GM19328 (cell line): ENCODE measurements around the gene NUDT1.

ENCODE experiments used
- ATAC-seq: cut with Tn5 transposase; IDR thresholded peaks from one replicate; pipeline ENCODE4 v1.9.1; 2021; ENCODE audit warnings: mild to moderate bottlenecking, moderate library complexity; ENCODE audit not compliant: unreplicated experiment

NUDT1 gene

DNA sequence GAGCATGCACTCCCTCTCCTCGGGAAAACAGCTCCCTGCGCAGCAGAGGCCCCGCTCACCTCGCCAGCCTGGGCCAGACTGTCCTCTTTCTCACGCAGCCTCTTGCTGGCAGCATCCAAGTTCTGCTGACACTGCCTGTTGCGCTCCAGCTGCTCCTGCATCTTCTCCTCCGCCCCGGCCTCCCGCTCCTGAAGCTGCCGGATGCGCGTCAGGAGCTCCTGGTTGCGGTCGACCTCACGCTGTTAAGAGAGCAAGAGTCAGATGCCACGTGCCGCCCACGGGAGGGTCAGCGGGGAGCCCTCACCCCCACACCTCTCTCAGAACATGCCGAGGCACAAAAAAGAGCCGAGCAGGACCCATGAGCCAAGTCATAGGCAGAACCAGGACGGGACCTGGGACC is 19.5 kb upstream of the NUDT1 start:
- ATAC-seq: no peak

DNA sequence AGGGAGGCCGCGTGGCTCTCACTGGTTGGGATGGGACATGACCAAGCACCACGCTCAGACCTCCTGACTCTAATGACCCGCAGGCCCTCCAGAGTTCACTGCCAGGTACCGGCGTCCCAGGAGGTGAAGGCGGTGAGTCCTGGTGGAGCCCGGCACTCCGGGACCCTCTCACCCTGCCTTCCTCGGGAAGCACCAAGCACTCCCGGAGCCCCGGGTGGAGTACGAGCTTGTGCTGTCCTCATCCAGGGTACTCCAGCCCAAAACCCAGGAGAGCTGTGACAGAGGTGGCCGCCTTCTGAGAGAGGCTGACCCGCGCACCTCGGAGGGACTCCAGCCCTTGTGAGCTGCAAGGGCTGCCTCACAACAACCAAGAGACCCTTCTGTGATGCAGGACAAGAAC is 18.7 kb upstream of the NUDT1 start:
- ATAC-seq: no peak

DNA sequence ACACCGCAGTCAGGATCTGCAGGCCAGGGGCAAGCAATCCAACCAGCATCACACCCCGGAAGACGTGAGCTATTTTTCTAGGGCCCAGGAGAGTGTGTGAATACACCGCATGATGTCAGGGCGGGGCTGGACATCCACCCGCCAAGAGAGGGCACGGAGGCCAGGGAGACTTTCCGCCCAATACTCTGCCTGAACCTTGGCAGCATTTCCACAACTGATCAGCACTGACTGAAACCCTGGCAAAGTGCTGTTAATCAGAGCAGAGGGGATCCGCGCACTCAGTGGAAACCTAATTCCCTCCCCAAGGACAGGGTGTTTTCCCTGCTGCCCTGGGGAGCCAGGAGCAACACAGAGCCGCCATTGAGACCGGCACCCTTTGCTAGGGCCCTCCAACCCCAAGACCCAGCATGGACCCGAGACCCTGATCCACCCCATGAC is 17.5 kb upstream of the NUDT1 start:
- no peak for ATAC-seq

DNA sequence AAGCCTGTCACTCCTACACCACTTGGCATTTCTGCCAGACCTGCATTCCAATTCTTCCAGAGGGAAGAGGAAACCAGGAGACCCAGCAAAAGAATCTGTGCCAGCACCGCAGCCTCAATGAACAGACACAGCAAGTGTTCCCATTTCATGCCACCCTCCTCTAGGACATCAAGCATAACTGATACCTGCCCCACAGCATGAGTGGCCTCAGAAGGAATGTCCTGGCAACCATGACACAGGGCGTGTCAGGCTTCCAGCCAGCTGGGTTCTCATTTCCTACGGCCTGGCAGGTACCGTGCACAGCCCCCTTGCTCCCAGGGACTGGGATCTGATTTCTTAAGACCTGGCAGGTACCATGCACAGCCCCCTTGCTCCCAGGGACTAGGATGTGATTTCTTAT is 17.1 kb upstream of the NUDT1 start:
- ATAC-seq: no peak

DNA sequence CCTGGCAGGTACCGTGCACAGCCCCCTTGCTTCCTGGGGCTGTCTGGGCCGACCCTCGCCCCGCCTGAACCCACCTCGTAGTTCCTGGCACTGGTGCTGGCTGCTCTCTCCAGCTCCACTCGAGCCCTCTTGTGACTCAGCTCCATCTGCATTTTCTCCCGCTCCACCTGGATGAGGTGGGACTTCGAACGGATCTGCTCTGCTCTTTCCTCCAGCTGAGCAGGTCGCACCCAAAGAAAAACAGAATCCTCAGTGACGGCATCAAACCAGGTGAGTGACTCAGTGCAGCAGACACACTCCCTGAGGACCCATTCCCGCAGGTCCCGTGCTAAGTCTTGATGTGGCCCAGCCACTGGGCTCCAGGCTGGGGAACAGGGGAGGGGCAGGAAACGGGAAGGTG is 16.7 kb upstream of the NUDT1 start:
- ATAC-seq: no peak

DNA sequence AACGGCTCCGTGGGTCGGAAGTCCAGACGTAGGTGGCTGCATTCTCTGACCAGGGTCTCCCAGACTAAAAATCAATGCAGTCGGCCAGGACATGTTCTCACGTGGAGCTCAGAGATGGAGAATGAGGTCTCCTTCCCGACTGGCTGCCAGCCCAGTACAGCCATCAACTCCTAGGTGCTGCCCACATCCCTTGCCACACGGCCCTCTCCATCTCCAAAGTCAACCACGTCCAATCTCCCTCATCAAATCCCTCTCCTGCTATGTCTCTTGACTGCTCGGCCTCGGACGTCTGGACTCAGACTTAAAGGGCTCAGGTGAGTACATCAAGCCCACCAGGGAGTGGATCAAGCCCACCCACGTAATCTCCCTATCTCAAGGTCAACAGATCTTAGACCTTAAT is 16.2 kb upstream of the NUDT1 start:
- ATAC-seq: no peak

DNA sequence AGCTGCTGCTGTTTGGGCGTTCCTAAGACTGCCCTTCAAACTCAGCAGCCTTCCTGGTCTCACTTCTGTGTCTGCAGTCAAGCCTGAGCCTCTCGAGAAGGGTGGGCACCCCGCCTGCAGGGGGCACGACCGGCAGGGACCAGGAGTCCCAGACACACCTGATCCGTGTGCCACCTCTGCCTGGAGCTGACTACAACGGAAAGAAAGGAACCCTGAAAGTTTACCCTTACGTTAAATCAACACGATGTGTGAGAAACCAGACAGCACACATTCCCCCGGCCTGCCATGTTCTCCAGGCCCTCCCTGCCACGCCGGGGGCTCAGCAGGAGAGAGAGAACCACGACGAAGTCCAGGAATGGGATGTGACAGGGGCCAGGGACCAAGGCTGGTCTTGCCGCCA is 14.3 kb upstream of the NUDT1 start:
- ATAC-seq: no peak

DNA sequence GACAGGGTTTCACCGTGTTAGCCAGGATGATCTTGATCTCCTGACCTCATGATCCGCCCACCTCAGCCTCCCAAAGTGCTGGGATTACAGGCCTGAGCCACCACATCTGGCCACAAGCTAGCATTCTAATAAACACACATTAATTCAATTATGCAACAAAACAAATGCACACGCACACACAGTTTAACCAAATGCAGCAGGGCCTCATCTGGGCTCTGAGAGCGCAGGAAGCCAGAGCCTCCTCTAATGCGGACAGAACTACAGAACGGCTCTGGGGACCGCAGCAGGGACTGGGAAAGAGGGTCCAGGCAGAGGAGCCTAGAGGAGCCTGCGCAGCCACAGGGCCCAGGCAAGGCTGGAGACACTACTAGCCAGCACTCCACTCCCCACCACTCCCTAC is 13.1 kb upstream of the NUDT1 start:
- ATAC-seq: no peak

- no peak for ATAC-seq
Observed at GRCh38 chr7:2229467-2229866, 12.6 kb upstream of the NUDT1 start.

DNA sequence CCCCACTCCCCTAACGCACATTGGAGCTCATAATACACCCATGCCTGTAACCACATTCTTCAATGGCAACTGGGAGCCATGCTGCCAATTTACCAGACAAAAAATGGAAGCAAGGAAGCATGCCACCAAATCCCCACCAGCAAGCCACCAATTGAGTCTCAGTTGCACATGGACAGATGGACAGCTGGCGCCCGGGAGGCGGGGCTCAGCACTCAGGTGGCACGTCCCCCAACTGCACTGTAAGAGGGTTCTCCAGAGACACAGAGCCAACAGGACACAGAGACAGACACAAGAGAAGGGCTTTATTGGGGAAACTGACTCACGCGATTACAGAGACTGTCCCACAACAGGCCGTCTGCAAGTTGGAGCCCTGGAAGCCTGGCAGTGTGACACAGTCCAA is 11.8 kb upstream of the NUDT1 start:
- no peak for ATAC-seq

- no peak for ATAC-seq
Observed at GRCh38 chr7:2230882-2231281, 11.1 kb upstream of the NUDT1 start.

- peak; percentile 36 for ATAC-seq
Observed at GRCh38 chr7:2231992-2232765, 9.8 kb upstream of the NUDT1 start.

DNA sequence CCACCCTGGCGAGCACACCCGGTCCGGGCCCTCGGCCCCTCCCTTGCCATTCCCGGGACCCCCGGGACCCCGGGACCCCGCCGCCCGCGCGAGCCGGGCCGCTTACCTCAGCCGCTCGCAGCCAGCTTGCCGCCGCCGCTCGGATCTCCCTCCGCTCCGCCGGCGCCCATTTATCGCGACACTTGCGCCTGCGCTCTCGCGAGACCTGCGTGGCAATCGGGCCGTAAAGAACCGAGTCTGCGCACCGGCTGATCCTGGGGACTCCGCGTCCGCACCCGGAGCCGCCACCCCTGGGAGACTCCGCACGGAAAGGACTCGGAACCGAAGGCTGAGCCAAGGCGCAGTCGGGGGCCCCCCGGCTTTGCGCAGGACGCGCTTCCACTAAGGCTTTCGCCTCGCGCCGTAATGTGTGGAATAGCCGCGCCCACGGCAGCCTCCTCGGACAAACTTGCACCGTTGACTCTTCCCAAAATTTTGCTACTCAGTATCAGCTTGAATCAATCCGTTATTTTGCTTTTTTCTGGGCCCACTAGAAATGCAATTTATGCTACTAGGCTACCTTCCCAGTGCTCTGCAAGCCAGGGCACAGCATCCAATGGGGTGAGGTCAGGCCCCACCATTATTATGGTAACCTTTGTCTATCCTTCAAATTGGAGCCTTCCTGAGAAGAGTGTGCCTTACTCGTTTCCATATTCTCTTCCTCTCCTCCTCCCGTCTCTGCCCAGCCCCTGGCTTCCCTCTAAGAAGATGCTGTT is 9.1 kb upstream of the NUDT1 start, which contains the start of gene MAD1L1:
Gene MAD1L1, minus strand, starts transcription at position 180 of the 755 bp plus-strand sequence. CDS start 2,812 bp downstream, outside the sequence.
- peak; percentile 51 for ATAC-seq

DNA sequence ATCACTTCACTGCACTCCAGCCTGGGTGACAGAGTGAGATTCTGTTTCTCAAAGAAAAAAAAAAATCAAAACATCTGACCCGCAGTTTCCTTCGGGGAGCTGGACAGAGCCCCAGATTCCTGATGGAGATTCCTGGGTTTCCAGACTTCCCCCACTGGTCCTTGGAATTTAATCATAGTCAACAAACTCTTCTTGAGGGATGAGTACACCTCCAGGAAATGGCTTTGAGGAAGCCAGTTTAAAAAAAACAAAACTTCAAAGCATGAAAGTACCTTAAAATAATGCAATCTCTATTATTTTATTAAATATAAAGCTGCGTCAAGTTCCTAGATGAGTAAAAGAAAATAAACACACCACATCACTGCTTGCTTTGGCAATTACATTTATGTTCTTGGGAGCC is 8.1 kb upstream of the NUDT1 start:
- ATAC-seq: no peak

DNA sequence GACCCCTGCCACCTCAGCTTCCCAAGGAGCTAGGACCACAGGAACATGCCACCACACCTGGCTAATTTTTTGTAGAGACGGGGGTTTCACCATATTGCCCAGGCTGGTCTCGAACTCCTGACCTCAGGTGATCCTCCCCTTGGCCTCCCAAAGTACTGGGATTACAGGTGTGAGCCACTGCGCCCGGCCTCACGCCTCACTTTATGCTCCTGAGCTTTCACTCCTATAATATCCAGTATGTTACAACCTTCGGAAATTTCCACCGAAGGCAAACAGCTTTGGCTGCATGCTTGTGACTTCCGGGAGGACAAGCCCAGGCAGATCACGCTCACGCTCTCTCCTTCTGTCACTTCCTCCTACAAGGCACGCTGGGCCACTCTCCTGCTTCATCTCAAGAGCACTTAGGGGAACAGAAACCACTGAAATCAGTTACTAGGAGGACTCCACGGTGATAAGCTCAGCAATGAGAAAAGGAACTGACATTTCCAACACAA is 4.9 kb upstream of the NUDT1 start:
- ATAC-seq: peak; percentile 51

DNA sequence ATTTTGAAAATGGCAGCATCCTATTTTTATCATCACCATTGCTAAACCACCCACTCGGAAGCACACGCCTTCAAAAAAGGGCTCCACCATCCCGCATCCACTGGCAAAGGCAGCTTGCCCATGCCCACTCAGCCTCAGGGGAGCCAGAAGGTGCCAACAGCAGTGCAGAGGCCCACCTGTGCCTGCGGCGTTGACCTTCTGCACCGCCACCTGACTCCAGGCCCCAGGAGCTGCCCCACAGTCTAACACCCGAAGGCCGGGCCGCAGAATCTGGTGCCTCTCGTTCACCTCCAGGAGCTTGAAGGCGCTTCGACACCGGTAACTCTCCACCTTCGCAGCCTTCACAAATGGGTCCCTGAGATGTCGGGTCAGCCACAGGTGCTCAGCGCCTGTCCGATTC is 2.8 kb upstream of the NUDT1 start:
- ATAC-seq: no peak

DNA sequence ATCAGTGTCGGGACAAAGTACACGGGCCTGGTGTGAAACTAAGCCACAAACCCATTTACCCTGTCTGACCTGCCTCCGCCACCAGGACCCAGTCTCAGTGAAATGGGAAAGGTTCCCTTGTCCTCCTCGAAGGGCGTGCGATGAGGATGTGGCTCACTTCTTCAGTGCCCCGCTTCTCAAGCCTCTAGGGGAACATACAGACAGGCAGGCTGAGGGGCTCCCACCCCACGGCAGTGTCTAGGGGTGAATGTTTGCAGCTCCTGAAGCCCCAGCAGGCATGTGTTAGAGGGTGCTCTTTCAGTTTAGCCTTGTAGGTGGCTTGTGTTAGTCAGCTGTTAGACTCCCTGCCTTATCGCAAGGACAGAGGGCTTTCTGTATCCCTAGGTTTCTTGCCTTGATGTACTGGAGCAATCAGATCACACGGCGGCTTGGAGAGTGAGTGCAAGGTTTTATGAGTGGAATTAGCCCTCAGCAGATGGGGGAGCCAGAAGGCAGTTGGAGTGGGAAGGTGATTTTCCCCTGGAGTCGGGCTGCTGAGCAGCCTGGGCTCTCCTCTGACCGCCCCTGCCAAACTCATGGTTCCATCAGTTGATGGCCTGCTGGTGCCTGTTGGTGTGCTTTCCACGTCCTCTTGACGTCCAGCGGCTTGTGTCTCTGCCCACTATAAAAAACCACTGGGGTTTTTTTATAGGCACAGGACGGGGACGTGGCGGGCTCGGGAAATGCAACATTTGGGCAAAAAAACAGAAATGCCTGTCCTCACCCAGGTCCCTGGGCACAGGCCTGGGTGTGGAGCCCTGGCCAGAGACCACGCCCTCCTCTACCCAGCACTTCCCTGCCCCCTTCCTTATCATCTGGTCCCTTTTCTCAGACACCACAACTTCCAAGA is 759 bp downstream of the NUDT1 start:
- ATAC-seq: no peak

- ATAC-seq: no peak
Observed at GRCh38 chr7:2243458-2243857, 1.4 kb downstream of the NUDT1 start.

DNA sequence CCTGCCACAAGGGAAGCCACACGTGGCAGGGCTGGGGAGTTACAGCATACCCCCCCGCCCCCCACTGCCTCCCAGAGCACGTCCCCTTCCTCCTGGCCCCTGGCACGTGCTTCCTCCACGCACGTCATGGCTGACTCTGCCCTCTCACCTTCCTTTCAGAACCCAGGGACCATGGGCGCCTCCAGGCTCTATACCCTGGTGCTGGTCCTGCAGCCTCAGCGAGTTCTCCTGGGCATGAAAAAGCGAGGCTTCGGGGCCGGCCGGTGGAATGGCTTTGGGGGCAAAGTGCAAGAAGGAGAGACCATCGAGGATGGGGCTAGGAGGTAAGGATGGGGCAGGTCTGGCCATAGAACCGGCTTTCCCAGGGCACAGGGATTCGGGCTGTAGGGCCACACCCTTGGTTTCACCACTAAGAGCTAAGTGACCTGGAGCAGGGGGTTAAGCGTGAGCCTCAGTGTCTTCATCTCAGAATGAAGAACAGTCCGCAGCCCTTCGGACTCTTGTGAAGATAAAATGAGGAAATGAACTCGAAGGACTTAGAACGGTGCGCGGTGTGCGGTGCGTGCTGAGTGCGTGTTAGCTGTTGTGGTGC is 2.5 kb downstream of the NUDT1 start:
- ATAC-seq: no peak

DNA sequence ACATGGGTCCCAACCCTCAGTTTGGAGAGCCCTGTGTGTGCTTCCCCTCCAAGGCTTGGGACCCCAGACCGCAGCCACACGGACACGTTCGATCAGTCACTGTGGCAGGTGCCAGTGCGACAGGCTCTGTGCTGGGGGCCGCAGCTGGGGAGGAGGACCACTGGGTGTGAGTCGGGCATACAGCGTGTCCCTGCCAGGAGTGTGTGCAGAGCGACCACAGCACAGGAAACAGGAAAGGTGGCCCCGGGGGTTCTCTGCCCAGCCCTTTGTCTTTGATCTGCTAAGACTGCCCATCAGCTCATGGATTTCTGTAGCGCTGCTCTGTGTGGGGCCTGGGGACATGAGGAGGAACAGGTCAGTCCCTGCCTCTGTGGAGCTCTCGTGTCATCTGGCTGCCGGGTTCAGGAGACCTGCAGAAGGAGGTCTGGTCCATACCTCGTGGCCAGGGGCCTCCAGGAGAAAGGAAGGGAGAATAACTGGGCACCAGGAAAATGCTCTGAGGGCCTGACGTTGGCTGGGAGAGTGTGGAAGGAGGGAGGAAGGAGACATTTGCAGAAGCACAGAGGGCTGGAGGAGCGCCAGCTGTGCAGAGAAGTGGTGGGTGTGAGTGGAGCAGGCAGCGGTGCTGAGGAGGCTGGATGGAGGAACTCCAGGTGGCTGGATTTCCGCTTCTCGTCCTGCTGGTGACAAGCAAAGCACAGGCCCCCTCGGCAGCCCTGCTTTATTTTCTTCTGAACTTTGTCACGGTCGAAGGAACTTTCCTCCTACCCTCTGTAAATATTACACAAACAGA is 4.1 kb downstream of the NUDT1 start:
- no peak for ATAC-seq
